VCaP (cell line): ENCODE data around the gene TTLL9.

ENCODE experiments used
- H3K27ac ChIP-seq: fragments of 450-650 bp; 2 replicates; pipeline ENCODE4 v1.5.1; 2017
- TF ChIP-seq, protein P1 (sequence below): fragments of 450-650 bp; conservative IDR thresholded peaks from 2 replicates; pipeline ENCODE4 v1.5.1; 2017; ENCODE audit warnings: mild to moderate bottlenecking, moderate library complexity

Gene TTLL9

DNA sequence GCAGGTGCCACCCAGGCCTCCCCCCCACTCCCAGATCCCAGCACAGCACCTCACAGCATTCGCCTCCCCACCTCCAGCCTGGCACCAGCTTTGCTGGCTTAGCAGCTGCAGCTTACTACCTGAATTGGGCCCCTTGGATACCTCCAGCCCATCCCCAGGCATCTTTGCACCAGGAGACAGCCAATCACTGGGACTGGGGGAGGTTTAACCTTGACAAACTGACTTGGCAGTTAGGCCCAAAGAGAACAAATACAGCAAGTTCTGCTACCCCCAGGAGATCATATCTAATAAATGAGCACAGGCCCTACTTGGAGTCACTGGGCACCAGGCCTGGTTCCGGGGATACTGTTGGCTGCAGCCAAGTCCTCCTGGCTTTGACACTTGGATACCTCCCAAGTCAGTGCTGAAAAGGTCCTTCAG is 72.6 kb downstream of the TTLL9 start:
- H3K27ac ChIP-seq = peak overlapping the region; percentile 82
- TF ChIP-seq, protein P1, sequence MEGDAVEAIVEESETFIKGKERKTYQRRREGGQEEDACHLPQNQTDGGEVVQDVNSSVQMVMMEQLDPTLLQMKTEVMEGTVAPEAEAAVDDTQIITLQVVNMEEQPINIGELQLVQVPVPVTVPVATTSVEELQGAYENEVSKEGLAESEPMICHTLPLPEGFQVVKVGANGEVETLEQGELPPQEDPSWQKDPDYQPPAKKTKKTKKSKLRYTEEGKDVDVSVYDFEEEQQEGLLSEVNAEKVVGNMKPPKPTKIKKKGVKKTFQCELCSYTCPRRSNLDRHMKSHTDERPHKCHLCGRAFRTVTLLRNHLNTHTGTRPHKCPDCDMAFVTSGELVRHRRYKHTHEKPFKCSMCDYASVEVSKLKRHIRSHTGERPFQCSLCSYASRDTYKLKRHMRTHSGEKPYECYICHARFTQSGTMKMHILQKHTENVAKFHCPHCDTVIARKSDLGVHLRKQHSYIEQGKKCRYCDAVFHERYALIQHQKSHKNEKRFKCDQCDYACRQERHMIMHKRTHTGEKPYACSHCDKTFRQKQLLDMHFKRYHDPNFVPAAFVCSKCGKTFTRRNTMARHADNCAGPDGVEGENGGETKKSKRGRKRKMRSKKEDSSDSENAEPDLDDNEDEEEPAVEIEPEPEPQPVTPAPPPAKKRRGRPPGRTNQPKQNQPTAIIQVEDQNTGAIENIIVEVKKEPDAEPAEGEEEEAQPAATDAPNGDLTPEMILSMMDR = no peak

DNA sequence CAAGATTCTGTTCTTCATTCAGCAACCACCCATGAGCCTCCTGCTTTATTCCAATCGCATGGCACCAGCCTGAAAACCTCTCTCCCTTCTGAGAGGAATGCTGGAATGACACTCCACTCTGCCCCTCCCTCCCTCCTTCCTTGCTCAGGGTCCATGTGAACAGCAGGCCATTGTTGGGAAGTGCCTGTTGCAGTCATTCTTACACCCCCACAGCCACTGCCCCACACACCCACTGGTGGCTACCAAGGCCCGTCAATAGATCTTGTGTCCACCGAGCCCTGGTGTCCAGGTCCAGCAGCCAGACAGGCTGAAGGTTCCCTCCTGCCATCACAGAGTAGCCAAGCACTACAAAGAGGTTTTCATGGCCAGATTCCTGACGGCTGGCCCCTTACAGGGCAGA is 74.9 kb downstream of the TTLL9 start:
- TF ChIP-seq, protein P1 = no peak
- peak overlapping the region; percentile 82; the same call in 1 of the 2 replicates for H3K27ac ChIP-seq

DNA sequence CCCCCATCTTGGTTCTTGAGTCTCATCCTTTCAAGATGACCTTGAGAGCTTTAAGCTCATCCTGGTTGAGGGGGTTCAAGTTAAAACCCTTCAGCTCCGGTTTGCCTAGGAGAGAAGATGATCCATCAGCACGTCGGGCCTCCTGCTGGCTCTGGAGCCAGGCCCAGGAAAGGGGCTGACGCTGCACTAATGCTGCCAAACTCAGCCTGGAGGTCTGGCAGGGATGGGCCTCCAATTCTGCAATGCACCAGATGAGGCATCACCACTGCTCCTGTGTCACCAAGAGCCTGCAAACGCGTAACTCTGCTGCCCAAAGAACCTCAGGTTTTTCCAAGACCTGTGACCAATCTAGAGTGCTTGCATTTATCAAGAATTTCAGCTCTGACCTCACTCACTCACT is 75.4 kb downstream of the TTLL9 start:
- no peak overlapping the region for H3K27ac ChIP-seq
- TF ChIP-seq, protein P1 = no peak

DNA sequence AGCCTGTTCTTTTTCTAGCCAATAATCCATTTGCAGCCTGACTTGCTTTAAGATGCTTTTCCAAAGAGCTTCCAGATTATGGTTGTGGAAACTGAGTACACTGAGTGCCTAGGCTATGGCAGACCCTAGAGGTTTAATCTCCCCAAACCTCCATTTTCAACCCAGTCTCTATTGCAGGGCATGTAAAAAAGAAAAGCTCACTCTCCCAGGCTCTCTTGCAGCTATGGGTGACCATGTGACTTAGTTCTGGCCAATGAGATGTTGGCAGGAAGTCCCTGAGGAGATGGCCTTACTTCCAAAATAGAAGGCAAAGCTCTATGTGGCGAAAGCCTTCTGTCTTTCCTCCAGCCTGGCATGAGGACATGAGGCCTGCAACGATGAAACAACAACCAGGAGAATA is 77.6 kb downstream of the TTLL9 start:
- TF ChIP-seq, protein P1 = no peak
- H3K27ac ChIP-seq = no peak overlapping the region

DNA sequence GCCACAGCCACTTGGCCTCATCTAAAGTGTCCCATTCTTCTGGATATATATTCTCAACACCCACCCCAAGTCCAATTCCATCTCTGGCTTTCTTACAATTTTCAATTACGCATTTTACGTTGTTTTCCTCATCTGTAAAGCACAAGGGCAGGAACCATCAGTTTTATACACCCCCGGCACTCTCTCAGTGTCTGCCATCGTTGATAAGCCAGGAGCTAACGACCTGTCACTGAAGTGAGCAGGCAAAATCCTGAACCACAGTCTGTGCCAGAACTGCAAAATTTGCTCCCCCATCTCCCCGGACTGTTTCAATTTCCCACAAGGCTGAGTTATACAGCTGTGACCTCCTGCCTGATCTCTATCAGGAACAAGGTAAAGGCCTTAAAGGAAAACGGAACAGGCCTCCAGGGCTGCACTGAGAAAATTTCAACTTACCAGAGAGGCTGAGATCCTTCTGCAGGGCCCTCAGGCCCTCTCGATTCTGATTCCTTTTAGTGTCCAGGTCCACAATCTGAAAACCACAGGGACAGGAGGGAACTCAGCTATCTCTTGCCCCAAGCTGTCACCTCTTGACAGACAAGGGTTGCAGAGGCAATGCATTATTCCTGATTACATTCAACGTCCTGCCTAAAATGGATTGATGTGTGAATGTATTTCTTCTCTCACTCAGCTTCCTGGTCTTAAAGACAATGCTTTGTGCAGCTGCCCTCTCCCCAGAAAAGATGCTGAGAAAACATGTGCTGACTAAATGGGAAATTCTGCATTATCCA is 79.6 kb downstream of the TTLL9 start:
- TF ChIP-seq, protein P1 = no peak
- H3K27ac ChIP-seq = no peak overlapping the region; the same call in 1 of the 2 replicates

DNA sequence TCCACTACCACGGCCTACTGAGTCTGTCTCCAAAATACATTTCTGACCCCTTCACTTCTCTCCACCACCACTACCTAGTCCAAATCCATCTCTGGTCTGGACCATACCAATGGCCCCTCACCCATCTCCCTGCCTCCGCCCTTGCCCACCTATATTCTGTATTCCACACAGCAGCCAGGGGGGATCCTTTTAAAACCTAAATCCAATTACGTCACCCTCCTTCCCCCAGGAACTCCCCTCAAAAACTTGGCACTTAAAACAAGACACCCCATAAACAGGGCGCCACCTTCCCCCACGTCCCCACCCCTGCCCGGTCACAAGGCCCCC is 80.7 kb downstream of the TTLL9 start:
- TF ChIP-seq, protein P1 = no peak
- peak overlapping the region; percentile 84; the same call in 1 of the 2 replicates for H3K27ac ChIP-seq

DNA sequence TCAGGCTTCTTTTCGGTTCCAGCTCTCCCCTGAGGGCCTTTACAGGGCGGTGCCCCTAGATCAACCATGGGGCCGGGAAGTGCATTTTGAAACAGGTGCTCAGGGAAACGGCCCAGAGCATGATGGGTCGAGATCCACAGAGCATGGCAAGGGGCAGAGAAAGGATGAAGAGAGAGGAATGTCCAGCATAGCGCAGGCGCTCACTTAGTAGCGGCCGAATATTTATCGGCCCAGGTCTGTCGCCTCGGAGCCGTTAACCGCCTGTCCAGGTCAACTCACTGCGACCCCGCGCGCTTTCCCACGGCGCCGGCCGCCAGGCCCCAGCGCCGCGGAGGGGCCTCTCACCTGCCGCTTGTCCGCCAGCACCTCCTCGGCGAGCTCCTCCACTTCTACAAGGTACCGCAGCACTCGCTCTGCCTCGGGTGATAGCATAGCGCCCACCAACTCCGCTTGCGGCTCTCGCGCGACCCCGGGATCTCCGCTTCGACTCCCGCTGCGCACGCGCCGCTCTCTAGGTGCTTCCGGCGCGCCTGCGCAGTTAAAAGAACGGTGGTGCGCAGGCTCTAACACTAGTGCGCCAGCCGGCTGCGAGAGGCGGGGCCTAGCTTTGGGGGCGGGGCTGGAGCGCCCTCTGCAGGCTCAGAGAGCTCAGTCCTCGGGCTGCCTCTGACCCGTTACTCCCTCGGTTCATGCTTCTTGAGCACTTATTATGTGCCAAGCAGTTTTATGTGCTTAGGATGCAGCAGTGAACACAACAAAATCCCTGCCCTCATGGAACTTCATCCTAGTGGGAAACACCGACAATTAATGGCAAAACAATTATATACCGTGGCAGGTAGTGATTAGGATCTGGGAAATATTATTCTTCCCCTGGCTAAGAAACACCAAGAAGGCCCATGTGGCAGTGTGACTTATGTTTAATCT is 81.4 kb downstream of the TTLL9 start, which contains the start of gene PDRG1:
Gene PDRG1 (minus strand): TSS at position 517 of the 924 bp plus-strand sequence. CDS start 85 bp downstream, at position 432.
- H3K27ac ChIP-seq = peak within 1 kb of the TSS; percentile 84
- TF ChIP-seq, protein P1 = peak; percentile 99
